Common myeloid progenitor, CD34-positive (primary cell): Measurements from ENCODE around the gene ABHD15.

ENCODE experiments used
- CTCF ChIA-PET: fragments of 350-600 bp; sonication (Branson Sonifier 250); formaldehyde crosslinking; loops from one replicate; lab custom pipeline; 2021; ENCODE audit warnings: antibody characterized with exemption; lab: Charles Lee
- POLR2A ChIA-PET: fragments of 350-600 bp; sonication (Branson Sonifier 250); formaldehyde crosslinking; loops from one replicate; lab custom pipeline; 2021; ENCODE audit warnings: antibody characterized with exemption; lab: Charles Lee
- DNase-seq, 3 donors: peaks; one replicate each; pipeline versions ENCODE4 v3.0.0 to v3.0.0-alpha.2; 2013
- H3K27ac ChIP-seq, 2 experiments: 1 replicate in 1 of 2; 2 replicates in 1 of 2; pipeline ENCODE4 v1.7.0; 2013; ENCODE audit warnings: inconsistent platforms in 2 of 2, low read length in 2 of 2, mild to moderate bottlenecking in 2 of 2, low read depth in 1 of 2, moderate library complexity in 1 of 2; ENCODE audit not compliant: severe bottlenecking in 2 of 2, insufficient read depth in 1 of 2, poor library complexity in 1 of 2
- H3K27me3 ChIP-seq, 5 experiments: replicated peaks in 2 of 5; 1 replicate in 3 of 5; 2 replicates in 2 of 5; pipeline versions ENCODE4 v1.6.1 to v1.7.0; 2013; ENCODE audit warnings: low read length in 4 of 5, mild to moderate bottlenecking in 2 of 5, moderate library complexity in 2 of 5, inconsistent platforms in 1 of 5; ENCODE audit not compliant: insufficient read depth in 5 of 5, control insufficient read depth in 4 of 5
- H3K36me3 ChIP-seq, 4 experiments: 1 replicate in 2 of 4; 2 replicates in 2 of 4; pipeline versions ENCODE4 v1.6.1 to v1.7.0; 2013; ENCODE audit warnings: low read length in 3 of 4, control low read depth in 1 of 4, mild to moderate bottlenecking in 1 of 4; ENCODE audit not compliant: control insufficient read depth in 4 of 4, insufficient read depth in 4 of 4
- H3K4me1 ChIP-seq, 4 experiments: 1 replicate in 3 of 4; 2 replicates in 1 of 4; pipeline versions ENCODE4 v1.6.1 to v1.7.1; 2013; ENCODE audit warnings: low read length in 3 of 4, mild to moderate bottlenecking in 3 of 4, control low read depth in 1 of 4, inconsistent platforms in 1 of 4, moderate library complexity in 1 of 4; ENCODE audit not compliant: control insufficient read depth in 4 of 4, insufficient read depth in 4 of 4; ENCODE audit errors: control extremely low read depth in 1 of 4
- H3K4me3 ChIP-seq, 7 experiments: 1 replicate in 4 of 7; 2 replicates in 3 of 7; pipeline versions ENCODE4 v1.5.1 to v1.7.0; 2013; ENCODE audit warnings: mild to moderate bottlenecking in 7 of 7, low read length in 6 of 7, moderate library complexity in 6 of 7, inconsistent platforms in 2 of 7, low read depth in 2 of 7, control low read depth in 1 of 7; ENCODE audit not compliant: insufficient read depth in 4 of 7, control insufficient read depth in 1 of 7; ENCODE audit errors: extremely low read depth in 1 of 7
- H3K9me3 ChIP-seq, 5 experiments: 1 replicate in 4 of 5; 2 replicates in 1 of 5; pipeline versions ENCODE4 v1.6.1 to v1.7.1; 2013; ENCODE audit warnings: low read length in 4 of 5, mild to moderate bottlenecking in 2 of 5, inconsistent platforms in 1 of 5, low read depth in 1 of 5, moderate library complexity in 1 of 5; ENCODE audit not compliant: control insufficient read depth in 4 of 5, insufficient read depth in 2 of 5; ENCODE audit errors: control extremely low read depth in 1 of 5
- WGBS: methylation state at CpG from one replicate; pipeline ENCODE4 v1.1.5; 2013; ENCODE audit not compliant: insufficient coverage; 5-methylcytosine and 5-hydroxymethylcytosine counted together

ABHD15 gene

DNA sequence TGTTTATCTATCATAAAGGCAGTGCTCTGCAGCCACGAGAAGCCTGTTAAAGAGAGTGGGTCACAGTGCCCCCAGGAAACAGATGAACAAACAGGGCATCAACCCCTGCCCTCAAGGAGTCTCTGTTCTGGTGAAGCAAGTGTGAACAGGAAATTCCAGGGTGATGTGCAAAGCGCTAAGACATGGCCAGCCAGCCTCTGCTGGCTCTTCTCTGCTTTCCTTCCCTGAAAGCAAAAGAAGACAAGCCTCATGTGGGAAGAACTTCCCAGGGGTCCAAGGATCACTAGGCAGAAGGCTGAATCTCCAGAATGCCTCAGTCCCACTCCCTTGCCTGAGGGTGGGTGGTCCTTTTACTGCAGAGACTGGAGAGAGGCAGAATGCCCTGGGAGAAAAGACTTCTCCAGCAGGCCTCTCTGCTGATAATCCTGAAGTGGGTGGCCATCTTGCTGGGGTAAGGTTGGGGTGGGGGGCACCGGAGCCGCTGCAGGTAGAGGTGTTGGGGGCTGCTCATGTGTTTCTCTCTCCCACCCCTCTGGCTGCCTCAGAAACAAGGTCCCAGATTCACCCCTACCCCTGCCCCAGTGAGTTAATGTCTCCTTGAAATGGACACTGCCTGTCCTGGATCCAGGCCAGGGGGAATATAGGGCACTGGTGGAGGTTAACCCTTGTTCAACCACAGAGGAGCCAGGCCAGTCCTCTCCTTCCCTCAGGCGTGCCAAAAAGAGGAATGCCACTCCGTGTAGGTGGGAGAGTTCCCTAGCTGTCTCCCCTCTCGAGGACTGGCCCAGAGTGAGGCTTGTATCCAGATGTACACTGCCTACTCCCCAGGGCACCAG, 28.5 kb upstream of the ABHD15 start:
- Histone ChIP-seq H3K27me3 (peaks cover 0 to 1% (median 0%) of the 10 kb centered on the region in 5 experiments), H3K4me1 (peaks cover 2 to 41% (median 39%) of the 10 kb centered on the region in 4 experiments)
- POLR2A ChIA-PET: no interaction called here

DNA sequence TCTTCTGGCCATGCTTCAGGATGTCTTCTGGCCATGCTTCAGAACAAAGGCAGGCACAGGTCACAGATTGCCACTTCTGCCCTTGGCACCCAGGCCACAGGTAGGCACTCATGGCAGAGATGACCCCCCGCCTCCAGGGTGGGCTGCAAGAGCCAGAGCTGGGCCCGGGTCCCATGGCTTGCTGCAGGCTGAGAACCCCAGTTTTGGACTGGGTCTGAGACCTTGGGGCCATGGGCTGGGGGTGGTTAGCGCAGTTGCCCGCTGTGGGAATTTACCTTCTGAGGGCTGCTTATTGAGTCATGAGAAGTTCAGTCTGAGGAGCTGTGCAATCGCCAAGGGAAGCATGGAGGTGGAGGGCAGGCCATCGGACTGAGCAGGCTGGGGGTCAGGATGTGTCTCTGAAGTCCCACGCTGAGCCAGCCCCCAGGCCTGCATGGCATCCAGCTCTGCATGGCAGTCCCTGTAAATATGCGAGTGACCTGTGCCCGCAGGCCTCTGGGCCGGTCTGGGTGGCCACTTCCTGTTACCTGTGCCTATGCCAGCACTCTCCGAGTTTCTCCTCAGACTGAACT, 27.8 kb upstream of the ABHD15 start:
- ChIA-PET CTCF (interaction anchor here (0.8 to 5.0 kb wide), 8 partner anchors 9 to 762 kb away, joined by 3 to 137 read pairs (median 7); no protein-coding TSS in a partner anchor), POLR2A (interaction anchor here (0.6 to 1.0 kb wide), 2 partner anchors 18 to 259 kb away, joined by 3 to 4 read pairs; no protein-coding TSS in a partner anchor)
- H3K36me3 ChIP-seq: no peaks in the 10 kb centered on the region
- no peaks in the 10 kb centered on the region for H3K9me3 ChIP-seq
- WGBS: 97% methylated on average over 11 of the region's 11 CpGs
- H3K27ac ChIP-seq: no peak overlapping the region
- DNase-seq: no peak
- H3K4me1 ChIP-seq: peaks cover 4 to 48% (median 46%) of the 10 kb centered on the region in 4 experiments
- peaks cover 0 to 1% (median 0%) of the 10 kb centered on the region in 5 experiments for H3K27me3 ChIP-seq
- H3K4me3 ChIP-seq: peak overlapping the region in 3 of 7 experiments; percentile 67 to 90 (median 79)

More for the DNA sequence above, 28.5 kb upstream of the ABHD15 start:
- CTCF ChIA-PET: interaction anchor here (1.1 to 5.0 kb wide), 6 partner anchors 15 to 498 kb away, joined by 3 to 137 read pairs (median 4); no protein-coding TSS in a partner anchor
- 93% methylated on average over 6 of the region's 7 CpGs for WGBS
- DNase-seq: no peak
- no peaks in the 10 kb centered on the region for H3K36me3 ChIP-seq
- no peak overlapping the region for H3K27ac ChIP-seq
- H3K9me3 ChIP-seq: no peaks in the 10 kb centered on the region
- no peak overlapping the region for H3K4me3 ChIP-seq

DNA sequence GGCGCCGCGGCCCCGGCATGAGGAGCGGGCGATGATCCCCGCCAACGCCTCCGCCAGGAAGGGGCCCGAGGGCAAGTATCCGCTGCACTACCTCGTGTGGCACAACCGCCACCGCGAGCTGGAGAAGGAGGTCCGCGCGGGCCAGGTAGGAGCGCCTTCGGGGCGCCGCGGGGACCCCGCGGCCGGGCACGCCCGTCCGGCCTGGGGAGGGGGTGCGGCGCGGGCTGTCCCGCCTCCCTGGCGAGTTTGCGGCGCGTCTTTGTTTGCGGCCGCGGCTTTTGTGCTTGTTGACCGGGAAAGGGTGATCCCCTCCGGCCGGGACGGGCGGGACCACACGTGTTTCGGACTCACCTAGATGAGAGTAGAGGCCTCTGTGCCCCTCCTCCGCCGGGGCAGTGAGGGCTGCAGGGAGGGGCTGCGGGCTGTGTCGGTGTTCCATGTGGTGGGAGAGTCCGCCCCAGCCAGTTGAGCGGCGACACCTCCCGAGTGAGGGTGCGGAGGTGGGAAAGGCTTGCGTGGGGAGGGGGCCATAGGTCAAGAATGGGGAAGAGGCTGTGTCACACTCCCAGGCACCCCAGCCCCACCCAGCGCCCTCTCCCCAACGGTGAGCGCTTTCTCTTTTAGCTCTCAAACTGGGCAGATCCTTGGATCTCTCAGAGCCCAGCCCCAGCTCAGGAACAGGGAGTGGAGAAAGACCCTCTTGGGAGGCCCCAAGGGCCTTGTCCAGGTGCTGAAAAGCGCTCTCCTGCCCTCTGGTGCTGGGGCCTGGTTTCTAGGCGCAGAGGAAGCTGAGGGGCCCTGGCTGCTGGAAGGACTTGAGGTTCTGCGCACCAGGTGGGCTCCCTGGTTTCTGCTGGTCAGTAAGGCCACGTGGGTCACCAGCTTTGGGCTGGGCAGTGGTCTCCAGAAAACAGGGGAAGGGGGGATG, 27.0 kb upstream of the ABHD15 start:
- Histone ChIP-seq H3K4me1 (peaks cover 4 to 49% (median 47%) of the 10 kb centered on the region in 4 experiments), H3K27ac (no peak overlapping the region)
- WGBS: 2% methylated on average over 53 of the region's 64 CpGs

DNA sequence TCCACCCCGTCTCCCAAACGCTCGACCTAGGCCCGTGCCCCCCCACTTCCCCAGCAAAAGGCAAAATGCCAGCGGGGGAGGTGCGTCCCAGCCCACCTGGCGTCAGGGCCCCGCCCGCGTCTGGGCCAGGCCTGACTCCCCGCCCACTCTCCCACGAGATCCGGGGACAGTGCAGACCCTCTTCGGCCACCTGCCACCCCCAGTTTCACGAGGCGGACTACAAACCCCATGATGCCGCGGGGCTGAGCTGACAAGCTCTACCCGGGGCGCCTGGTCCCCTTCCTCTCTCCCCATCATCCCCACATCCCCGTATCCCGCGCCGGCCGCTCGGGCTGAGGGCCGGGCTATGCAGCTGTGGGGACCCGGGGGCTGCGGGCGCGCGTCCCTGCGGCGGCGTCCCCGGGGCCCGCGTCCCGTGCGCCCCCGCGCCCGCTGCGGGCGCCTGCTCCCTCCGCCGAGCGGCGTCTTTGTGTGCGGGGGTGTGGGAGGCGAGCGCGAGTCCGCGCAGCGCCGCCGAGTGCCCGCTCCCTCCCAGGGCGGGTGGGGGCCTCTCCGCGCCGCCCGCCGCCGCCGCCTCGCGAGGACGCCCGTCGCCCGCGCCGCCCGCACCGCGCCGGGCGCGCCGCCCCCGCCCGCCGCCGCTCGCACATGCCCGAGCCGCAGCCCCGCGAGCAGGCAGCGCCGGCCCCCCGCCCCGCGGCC, 26.2 kb upstream of the ABHD15 start, which contains the start of gene ANKRD13B:
Gene ANKRD13B, plus strand, starts transcription at position 283 of the 702 bp plus-strand sequence. CDS start 490 bp downstream, outside the sequence.
- no peaks in the 10 kb centered on the region for H3K9me3 ChIP-seq
- POLR2A ChIA-PET: interaction anchor here (1.4 kb wide), 1 partner anchor 26 kb away, joined by 3 read pairs; the partner anchor contains the start of gene ABHD15

More for the DNA sequence above, 27.0 kb upstream of the ABHD15 start:
- H3K27me3 ChIP-seq: peaks cover 0 to 1% (median 0%) of the 10 kb centered on the region in 5 experiments
- ChIA-PET POLR2A (interaction anchor here (0.6 to 1.4 kb wide), 3 partner anchors 19 to 260 kb away, joined by 3 to 4 read pairs (median 3); partner anchors contain the start of gene ABHD15), CTCF (interaction anchor here (0.8 to 5.0 kb wide), 9 partner anchors 9 to 761 kb away, joined by 3 to 137 read pairs (median 8); no protein-coding TSS in a partner anchor)
- H3K9me3 ChIP-seq: no peaks in the 10 kb centered on the region
- peak overlapping the region; percentile 44 to 90 (median 67) for H3K4me3 ChIP-seq
- DNase-seq: peak in 2 of 3 donors; percentile 60 to 68
- H3K36me3 ChIP-seq: no peaks in the 10 kb centered on the region

DNA sequence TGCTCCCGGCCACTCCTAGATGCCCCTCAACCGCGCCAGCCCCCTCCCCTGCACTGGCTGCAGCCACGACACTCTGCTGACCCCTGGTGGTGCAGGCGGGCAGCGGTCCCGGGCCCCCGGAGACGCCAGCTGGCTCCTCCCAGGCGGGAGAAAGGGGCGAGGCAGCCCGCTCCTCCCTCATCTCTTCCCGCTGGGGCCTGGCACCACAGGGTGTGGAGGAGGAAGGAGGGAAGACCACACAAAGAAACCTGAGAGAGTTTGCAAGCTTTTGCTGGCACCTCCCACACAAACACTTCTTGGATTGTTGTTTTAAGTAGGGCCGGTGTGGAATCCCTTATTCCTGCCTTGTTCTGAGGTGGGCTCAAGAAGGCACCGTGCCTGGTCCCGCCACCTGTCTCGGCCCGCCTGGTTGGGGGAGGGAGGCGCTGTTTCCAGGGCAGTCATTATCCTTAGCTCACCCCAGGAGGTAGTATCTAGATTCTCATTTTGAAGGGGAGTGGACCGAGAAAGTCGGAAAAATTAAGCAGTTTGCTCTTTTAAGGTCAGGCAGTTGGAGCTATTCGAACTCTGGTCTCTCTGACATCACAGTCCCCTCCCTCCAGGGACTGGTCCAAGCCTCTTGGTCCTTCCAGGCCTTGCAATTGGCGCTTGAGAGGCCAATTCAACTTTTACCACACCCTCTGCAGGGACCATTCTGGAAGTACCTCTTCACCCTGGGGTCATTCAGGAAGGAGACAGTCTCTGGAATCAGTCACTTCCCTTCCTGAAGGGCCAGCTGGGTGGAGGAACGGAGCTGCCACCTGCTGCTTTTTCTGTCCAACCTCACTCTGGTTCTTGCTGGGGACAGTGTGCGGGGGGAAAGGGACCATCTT, 25.1 kb upstream of the ABHD15 start:
- DNase-seq: peak; percentile 76 to 80 (median 79)
- Histone ChIP-seq H3K27me3 (peaks cover 0 to 1% (median 0%) of the 10 kb centered on the region in 5 experiments), H3K9me3 (no peaks in the 10 kb centered on the region), H3K36me3 (no peaks in the 10 kb centered on the region), H3K27ac (no peak overlapping the region), H3K4me1 (peaks cover 4 to 68% (median 66%) of the 10 kb centered on the region in 4 experiments), H3K4me3 (peak overlapping the region in 5 of 7 experiments; percentile 30 to 90 (median 73))
- CTCF ChIA-PET: interaction anchor here (0.7 to 5.0 kb wide), 12 partner anchors 9 to 222 kb away, joined by 3 to 137 read pairs (median 5); no protein-coding TSS in a partner anchor
- 56% methylated on average over 7 of the region's 25 CpGs for WGBS
- POLR2A ChIA-PET: interaction anchor here (0.9 to 1.4 kb wide), 3 partner anchors 22 to 26 kb away, joined by 3 to 6 read pairs (median 3); partner anchors contain the start of gene ABHD15

More for the DNA sequence above, 26.2 kb upstream of the ABHD15 start, which contains the start of gene ANKRD13B:
- Histone ChIP-seq H3K4me1 (peaks cover 4 to 57% (median 56%) of the 10 kb centered on the region in 4 experiments), H3K27me3 (peaks cover 0 to 1% (median 0%) of the 10 kb centered on the region in 5 experiments), H3K4me3 (peak within 1 kb of the TSS; percentile 59 to 90 (median 67)), H3K36me3 (no peaks in the 10 kb centered on the region), H3K27ac (no peak within 1 kb of the TSS)
- peak in 2 of 3 donors; percentile 21 to 50 for DNase-seq
- under 1% methylated on average over 56 of the region's 96 CpGs for WGBS
- CTCF ChIA-PET: interaction anchor here (1.0 to 5.0 kb wide), 9 partner anchors 8 to 184 kb away, joined by 4 to 137 read pairs (median 8); no protein-coding TSS in a partner anchor
